ENCODE results near the gene CCDC40. TPM values are rescaled to one million over a fixed set of nuclear protein-coding genes. Genes with fewer than 3 reads are reported as not detected.

CCDC40 gene
- 2.3 and 5.2 TPM in 2 replicates for total RNA-seq

GRCh38 chr17:80035937-80036714 is at the start of gene CCDC40:
TSS of gene CCDC40 (plus strand) at chr17:80036642. CDS start at chr17:80036663, 21 bp downstream.

GRCh38 chr17:80035687-80035936 is 830 bp upstream of the CCDC40 start, which contains the start of gene TBC1D16:
TSS of gene TBC1D16 (minus strand) at chr17:80035872. CDS start at chr17:80013547, 22,325 bp downstream.

GRCh38 chr17:80101011-80101945 is 64.8 kb downstream of the CCDC40 start, which contains the start of gene GAA:
TSS of gene GAA (plus strand) at chr17:80101581. CDS start at chr17:80104587, 3,006 bp downstream.

GRCh38 chr17:80147035-80147822 is 110.8 kb downstream of the CCDC40 start, which contains the start of gene EIF4A3:
TSS of gene EIF4A3 (minus strand) at chr17:80147128. CDS start at chr17:80146961, 167 bp downstream.

Other genes with a start within 250 kb of the CCDC40 start
- gene CBX8, start 239.6 kb upstream of the CCDC40 start, total RNA-seq = 3.1 and 6.2 TPM in 2 replicates
- gene CBX4, start 197.2 kb upstream of the CCDC40 start, total RNA-seq = 8.8 and 12.2 TPM in 2 replicates
- 27.1 and 53.6 TPM in 2 replicates for gene TBC1D16, start 770 bp upstream of the CCDC40 start, total RNA-seq
- gene GAA, start 64.9 kb downstream of the CCDC40 start, total RNA-seq = 27.7 and 121 TPM in 2 replicates
- gene EIF4A3, start 110.5 kb downstream of the CCDC40 start, total RNA-seq = 61.2 and 85.6 TPM in 2 replicates
- gene CARD14, start 133.4 kb downstream of the CCDC40 start, total RNA-seq = 0.13 TPM in 1 of 2 replicates, not detected in the other
- 16.8 and 39.8 TPM in 2 replicates for gene SGSH, start 183.7 kb downstream of the CCDC40 start, total RNA-seq
- gene SLC26A11, start 183.8 kb downstream of the CCDC40 start, total RNA-seq = 3.9 and 18.0 TPM in 2 replicates
- gene RNF213, start 224.2 kb downstream of the CCDC40 start, total RNA-seq = 46.3 and 121 TPM in 2 replicates

All from mesangial cell (primary cell).